Mesenchymal stem cell (in vitro differentiated cells and primary cell): Measurements from ENCODE around the gene PAK4.
"Not testable (repeated sequence)": the region's sequence is repeated elsewhere in the genome, so short reads cannot be mapped to it uniquely, and the experiment has no call there.

ENCODE experiments used
- DNase-seq: peaks from one replicate; pipeline ENCODE4 v3.0.0-alpha.2; 2013
- H2AFZ ChIP-seq: one replicate; pipeline ENCODE4 v1.6.1; 2013; ENCODE audit warnings: low read depth, mild to moderate bottlenecking, control low read depth, inconsistent platforms, low read length, moderate library complexity
- H2AK5ac ChIP-seq: 2 replicates; pipeline ENCODE4 v1.6.1; 2013; ENCODE audit warnings: low read length, moderate library complexity, mild to moderate bottlenecking, inconsistent platforms; ENCODE audit not compliant: severe bottlenecking
- H2BK120ac ChIP-seq: one replicate; pipeline ENCODE4 v1.6.1; 2013; ENCODE audit warnings: low read depth, mild to moderate bottlenecking, inconsistent platforms, low read length, moderate library complexity
- H2BK12ac ChIP-seq, 2 experiments: one replicate each; pipeline ENCODE4 v1.6.1; 2013; ENCODE audit warnings: inconsistent platforms in 2 of 2, low read length in 2 of 2, mild to moderate bottlenecking in 2 of 2, moderate library complexity in 2 of 2, control low read depth in 1 of 2
- H2BK15ac ChIP-seq: one replicate; pipeline ENCODE4 v1.6.1; 2013; ENCODE audit warnings: mild to moderate bottlenecking, low read depth, inconsistent platforms; ENCODE audit not compliant: poor library complexity, severe bottlenecking
- H2BK5ac ChIP-seq: 2 replicates; pipeline ENCODE4 v1.6.1; 2013; ENCODE audit warnings: low read depth, mild to moderate bottlenecking, low read length, control low read depth, inconsistent platforms; ENCODE audit not compliant: poor library complexity, severe bottlenecking
- H3K14ac ChIP-seq, 2 experiments: one replicate each; pipeline ENCODE4 v1.6.1; 2013; ENCODE audit warnings: inconsistent platforms in 2 of 2, low read length in 2 of 2, control low read depth in 1 of 2, mild to moderate bottlenecking in 1 of 2, moderate library complexity in 1 of 2
- H3K18ac ChIP-seq, 2 experiments: one replicate each; pipeline ENCODE4 v1.6.1; 2013; ENCODE audit warnings: inconsistent platforms in 2 of 2, low read length in 2 of 2, control low read depth in 1 of 2, low read depth in 1 of 2, mild to moderate bottlenecking in 1 of 2
- H3K23ac ChIP-seq, 2 experiments: one replicate each; pipeline ENCODE4 v1.6.1; 2013; ENCODE audit warnings: inconsistent platforms in 2 of 2, low read length in 2 of 2, mild to moderate bottlenecking in 2 of 2, moderate library complexity in 2 of 2, control low read depth in 1 of 2
- H3K27ac ChIP-seq: 2 replicates; pipeline ENCODE4 v1.5.1; 2013; ENCODE audit warnings: mild to moderate bottlenecking, moderate library complexity, low read length, control low read depth, inconsistent platforms; ENCODE audit not compliant: poor library complexity, severe bottlenecking
- H3K27me3 ChIP-seq, 2 experiments: 2 replicates each; pipeline versions ENCODE4 v1.6.1 to v1.7.0; 2013; ENCODE audit warnings: low read length in 2 of 2, mild to moderate bottlenecking in 2 of 2, moderate library complexity in 2 of 2, control low read depth in 1 of 2, inconsistent platforms in 1 of 2; ENCODE audit not compliant: control insufficient read depth in 1 of 2, insufficient read depth in 1 of 2
- H3K36me3 ChIP-seq, 2 experiments: 2 replicates each; pipeline versions ENCODE4 v1.6.1 to v1.7.0; 2013; ENCODE audit warnings: low read length in 2 of 2, control low read depth in 1 of 2, inconsistent platforms in 1 of 2, low read depth in 1 of 2, mild to moderate bottlenecking in 1 of 2; ENCODE audit not compliant: insufficient read depth in 2 of 2, control insufficient read depth in 1 of 2
- H3K4ac ChIP-seq, 2 experiments: one replicate each; pipeline ENCODE4 v1.6.1; 2013; ENCODE audit warnings: inconsistent platforms in 2 of 2, low read length in 2 of 2, mild to moderate bottlenecking in 2 of 2, moderate library complexity in 2 of 2, control low read depth in 1 of 2, low read depth in 1 of 2
- H3K4me1 ChIP-seq: 2 replicates; pipeline ENCODE4 v1.6.1; 2013; ENCODE audit warnings: low read depth, low read length, control low read depth; ENCODE audit not compliant: control insufficient read depth, insufficient read depth
- H3K4me2 ChIP-seq: 2 replicates; pipeline ENCODE4 v1.6.1; 2013; ENCODE audit warnings: low read length, mild to moderate bottlenecking, inconsistent platforms; ENCODE audit not compliant: poor library complexity, severe bottlenecking
- H3K4me3 ChIP-seq, 2 experiments: 2 replicates each; pipeline versions ENCODE4 v1.5.1 to v1.7.0; 2013; ENCODE audit warnings: low read length in 2 of 2, mild to moderate bottlenecking in 2 of 2, control low read depth in 1 of 2, low read depth in 1 of 2; ENCODE audit not compliant: insufficient read depth in 1 of 2
- H3K79me1 ChIP-seq: replicated peaks from 2 replicates; pipeline ENCODE4 v1.6.1; 2013; ENCODE audit warnings: mild to moderate bottlenecking, control low read depth, low read length, inconsistent platforms; ENCODE audit not compliant: poor library complexity, severe bottlenecking
- H3K9ac ChIP-seq: 2 replicates; pipeline ENCODE4 v1.7.0; 2013; ENCODE audit warnings: mild to moderate bottlenecking, low read length, moderate library complexity
- H3K9me3 ChIP-seq: 2 replicates; pipeline ENCODE4 v1.7.0; 2013; ENCODE audit warnings: mild to moderate bottlenecking, low read length; ENCODE audit not compliant: control insufficient read depth
- H4K8ac ChIP-seq: one replicate; pipeline ENCODE4 v1.6.1; 2013; ENCODE audit warnings: inconsistent platforms, mild to moderate bottlenecking, low read length, moderate library complexity
- H4K91ac ChIP-seq: one replicate; pipeline ENCODE4 v1.6.1; 2013; ENCODE audit warnings: mild to moderate bottlenecking, low read length, inconsistent platforms
- WGBS: methylation state at CpG from one replicate; pipeline ENCODE4 v1.1.7; 2013; ENCODE audit warnings: mixed read lengths; 5-methylcytosine and 5-hydroxymethylcytosine counted together

The PAK4 gene

DNA sequence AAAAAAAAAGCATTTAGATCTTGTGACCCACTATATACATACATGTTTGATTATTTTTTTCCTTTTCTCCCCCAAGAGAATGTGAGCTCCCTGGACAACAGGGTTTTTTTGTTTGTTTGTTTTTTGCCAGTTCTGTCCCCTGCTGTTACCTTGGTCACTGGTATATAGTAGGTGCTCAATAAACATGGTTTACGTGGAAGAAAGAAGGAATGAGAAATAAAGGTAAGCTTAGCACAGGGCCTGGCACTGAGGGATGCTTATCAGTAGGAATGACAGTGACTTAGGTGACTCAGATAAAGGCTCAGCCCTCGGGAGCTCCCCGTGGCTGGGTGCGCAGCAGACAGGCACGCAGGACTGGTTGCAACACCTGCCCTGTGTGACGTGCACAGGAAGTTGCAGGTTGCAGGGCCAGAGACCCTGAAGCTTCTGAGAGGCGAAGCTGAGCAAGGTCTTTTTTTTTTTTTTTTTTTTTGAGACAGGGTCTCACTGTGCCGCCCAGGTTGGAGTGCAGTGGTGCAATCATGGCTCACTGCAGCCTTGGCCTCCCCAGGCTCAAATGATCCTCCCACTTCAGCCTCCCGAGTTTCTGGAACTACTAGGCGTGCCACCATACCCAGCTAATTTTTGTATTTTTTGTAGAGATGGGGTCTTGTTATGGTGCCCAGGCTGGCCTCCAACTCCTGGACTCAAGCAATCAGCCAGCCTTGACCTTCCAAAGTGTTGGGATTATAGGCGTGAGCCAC, 10.3 kb upstream of the PAK4 start:
- H3K23ac ChIP-seq: no peak overlapping the region
- no peaks in the 10 kb centered on the region for H3K9me3 ChIP-seq
- H3K4me1 ChIP-seq: peaks cover 2% of the 10 kb centered on the region
- no peak overlapping the region for H3K27ac ChIP-seq
- no peak overlapping the region for H2BK15ac ChIP-seq
- no peak overlapping the region for H2BK5ac ChIP-seq
- no peak for DNase-seq
- H3K4ac ChIP-seq: no peak overlapping the region
- no peaks in the 10 kb centered on the region for H3K79me1 ChIP-seq
- H3K4me3 ChIP-seq: no peak overlapping the region
- H2BK120ac ChIP-seq: no peak overlapping the region
- 84% methylated on average over 10 of the region's 11 CpGs for WGBS
- no peak overlapping the region for H3K9ac ChIP-seq
- H3K36me3 ChIP-seq: no peaks in the 10 kb centered on the region
- no peak overlapping the region for H3K4me2 ChIP-seq
- H3K18ac ChIP-seq: no peak overlapping the region
- peaks cover 4 to 19% of the 10 kb centered on the region in 2 experiments for H3K27me3 ChIP-seq
- H4K91ac ChIP-seq: no peak overlapping the region
- H2AFZ ChIP-seq: no peak overlapping the region
- no peak overlapping the region for H2AK5ac ChIP-seq
- H4K8ac ChIP-seq: no peak overlapping the region
- no peak overlapping the region for H3K14ac ChIP-seq
- H2BK12ac ChIP-seq: no peak overlapping the region

DNA sequence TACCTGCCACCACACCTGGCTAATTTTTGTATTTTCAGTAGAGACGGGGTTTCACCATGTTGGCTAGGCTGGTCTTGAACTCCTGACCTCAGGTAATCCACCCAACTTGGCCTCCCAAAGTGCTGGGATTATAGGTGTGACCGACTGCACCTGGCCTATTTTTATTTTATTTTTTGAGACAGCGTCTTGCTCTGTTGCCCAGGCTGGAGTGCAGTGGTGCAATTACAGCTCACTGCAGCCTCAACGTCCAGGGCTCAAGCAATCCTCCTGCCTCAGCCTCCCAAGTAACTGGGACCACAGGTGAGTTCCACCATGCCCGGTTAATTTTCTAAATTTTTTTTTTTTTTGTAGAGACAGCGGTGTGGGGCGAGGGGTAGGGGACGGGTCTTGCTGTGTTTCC, 8.6 kb upstream of the PAK4 start:
- peaks cover 4 to 15% of the 10 kb centered on the region in 2 experiments for H3K27me3 ChIP-seq
- H4K91ac ChIP-seq, H4K8ac ChIP-seq, H3K4me1 ChIP-seq, H2BK5ac ChIP-seq, H2AK5ac ChIP-seq, H2BK120ac ChIP-seq, H3K9ac ChIP-seq, H2BK12ac ChIP-seq, H3K36me3 ChIP-seq, H3K4me3 ChIP-seq, H3K23ac ChIP-seq, H3K4me2 ChIP-seq, H3K14ac ChIP-seq, H2BK15ac ChIP-seq, H3K79me1 ChIP-seq, H3K4ac ChIP-seq, H3K27ac ChIP-seq, H3K18ac ChIP-seq, H2AFZ ChIP-seq, H3K9me3 ChIP-seq, DNase-seq: not testable (repeated sequence)
- 83% methylated on average over 8 of the region's 8 CpGs for WGBS

DNA sequence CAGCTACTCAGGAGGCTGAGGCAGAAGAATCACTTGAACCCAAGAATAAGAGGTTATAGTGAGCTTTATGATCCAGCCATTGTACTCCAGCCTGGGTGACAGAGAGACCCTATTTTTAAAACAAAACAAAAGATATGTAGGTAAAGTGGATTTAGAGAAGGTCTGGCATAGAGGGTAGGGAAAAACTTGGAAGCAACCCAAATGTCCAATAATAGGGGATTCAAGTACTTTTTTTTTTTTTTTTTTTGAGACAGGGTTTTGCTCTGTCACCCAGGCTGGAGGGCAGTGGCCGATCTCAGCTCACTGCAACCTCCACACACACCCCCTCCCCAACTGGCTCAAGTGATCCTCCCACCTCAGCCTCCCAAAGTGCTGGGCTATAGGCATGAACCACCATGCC, 5.8 kb upstream of the PAK4 start:
- no peaks in the 10 kb centered on the region for H3K79me1 ChIP-seq
- H3K4me2 ChIP-seq: no peak overlapping the region
- H3K23ac ChIP-seq: no peak overlapping the region
- no peak overlapping the region for H3K9ac ChIP-seq
- no peak overlapping the region for H2BK12ac ChIP-seq
- no peak overlapping the region for H3K27ac ChIP-seq
- H2AK5ac ChIP-seq: no peak overlapping the region
- peaks cover 4% of the 10 kb centered on the region in 2 experiments for H3K27me3 ChIP-seq
- H3K36me3 ChIP-seq: no peaks in the 10 kb centered on the region
- H2BK5ac ChIP-seq: no peak overlapping the region
- H4K8ac ChIP-seq: no peak overlapping the region
- no peak for DNase-seq
- H4K91ac ChIP-seq: no peak overlapping the region
- no peaks in the 10 kb centered on the region for H3K4me1 ChIP-seq
- H3K18ac ChIP-seq: no peak overlapping the region
- H3K4me3 ChIP-seq: no peak overlapping the region
- no peak overlapping the region for H3K14ac ChIP-seq
- H2AFZ ChIP-seq: no peak overlapping the region
- no peak overlapping the region for H2BK120ac ChIP-seq
- no peak overlapping the region for H2BK15ac ChIP-seq
- WGBS: 91% methylated on average over 1 of the region's 1 CpG
- no peaks in the 10 kb centered on the region for H3K9me3 ChIP-seq
- no peak overlapping the region for H3K4ac ChIP-seq

DNA sequence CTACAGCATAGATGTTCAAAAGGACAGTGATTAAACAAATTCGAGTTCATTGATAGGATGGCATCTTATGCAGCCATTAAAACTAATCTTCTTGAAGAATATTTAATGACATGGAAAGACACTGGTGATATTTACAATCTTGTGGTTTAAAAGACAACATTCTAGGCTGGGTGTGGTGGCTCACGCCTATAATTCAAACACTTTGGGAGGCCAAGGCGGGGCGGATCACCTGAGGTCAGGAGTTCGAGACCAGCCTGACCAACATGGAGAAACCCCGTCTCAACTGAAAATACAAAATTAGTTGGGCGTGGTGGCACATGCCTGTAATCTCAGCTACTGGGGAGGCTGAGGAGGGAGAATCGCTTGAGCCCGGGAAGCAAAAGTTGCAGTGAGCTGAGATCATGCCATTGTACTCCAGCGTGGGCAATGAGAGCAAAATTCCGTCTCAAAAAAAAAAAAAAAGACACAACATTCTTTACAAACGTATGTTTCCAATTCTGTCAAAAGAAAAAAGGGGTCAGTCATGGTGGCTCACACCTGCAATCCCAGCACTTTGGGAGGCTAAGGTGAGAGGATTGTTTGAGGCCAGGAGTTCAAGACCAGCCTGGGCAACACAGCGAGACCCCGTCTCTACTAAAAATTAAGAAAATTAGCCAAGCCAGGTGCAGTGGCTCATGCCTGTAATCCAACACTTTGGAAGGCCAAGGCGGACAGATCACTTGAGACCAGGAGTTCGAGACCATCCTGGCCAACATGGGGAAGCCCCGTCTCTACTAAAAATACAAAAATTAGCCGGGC, 2.5 kb upstream of the PAK4 start:
- 90% methylated on average over 17 of the region's 18 CpGs for WGBS

More for the DNA sequence above, 2.5 kb upstream of the PAK4 start:
- no peak overlapping the region for H4K91ac ChIP-seq
- H3K4me3 ChIP-seq: no peak overlapping the region
- H2BK5ac ChIP-seq: no peak overlapping the region
- peaks cover 0 to 4% of the 10 kb centered on the region in 2 experiments for H3K27me3 ChIP-seq
- peaks cover 15% of the 10 kb centered on the region for H3K4me1 ChIP-seq
- no peak overlapping the region for H2BK120ac ChIP-seq
- no peaks in the 10 kb centered on the region for H3K9me3 ChIP-seq
- H3K79me1 ChIP-seq: peaks cover 3% of the 10 kb centered on the region
- H2AK5ac ChIP-seq: no peak overlapping the region
- H3K4ac ChIP-seq: no peak overlapping the region
- no peak overlapping the region for H3K4me2 ChIP-seq
- H3K14ac ChIP-seq: no peak overlapping the region
- DNase-seq: no peak
- no peaks in the 10 kb centered on the region for H3K36me3 ChIP-seq
- H2BK12ac ChIP-seq: no peak overlapping the region
- H3K23ac ChIP-seq: no peak overlapping the region
- H3K18ac ChIP-seq: no peak overlapping the region
- H3K27ac ChIP-seq: no peak overlapping the region
- no peak overlapping the region for H3K9ac ChIP-seq
- no peak overlapping the region for H4K8ac ChIP-seq
- H2BK15ac ChIP-seq: no peak overlapping the region
- no peak overlapping the region for H2AFZ ChIP-seq
